Body of pancreas (tissue), 4 donors: ENCODE results near the gene PPM1H.

Experiments
- POLR2A ChIP-seq, 3 donors: fragments of 450-650 bp; IDR thresholded peaks; one replicate each; pipeline ENCODE4 v1.6.1; 2016; ENCODE audit warnings: antibody characterized with exemption in 3 of 3, mild to moderate bottlenecking in 2 of 3
- TF ChIP-seq, protein P1 (sequence below), 7 experiments: fragments of 450-650 bp in 4 of 7; fragments of 200-600 bp in 3 of 7; sonication (generic) in 3 of 7; IDR thresholded peaks; one replicate each; pipeline ENCODE4 v1.5.1; 2016 to 2019; ENCODE audit warnings: antibody characterized with exemption in 7 of 7

GRCh38 chr12:62776575-62776974 lies 158.4 kb downstream of the PPM1H start:
- TF ChIP-seq, protein P1, sequence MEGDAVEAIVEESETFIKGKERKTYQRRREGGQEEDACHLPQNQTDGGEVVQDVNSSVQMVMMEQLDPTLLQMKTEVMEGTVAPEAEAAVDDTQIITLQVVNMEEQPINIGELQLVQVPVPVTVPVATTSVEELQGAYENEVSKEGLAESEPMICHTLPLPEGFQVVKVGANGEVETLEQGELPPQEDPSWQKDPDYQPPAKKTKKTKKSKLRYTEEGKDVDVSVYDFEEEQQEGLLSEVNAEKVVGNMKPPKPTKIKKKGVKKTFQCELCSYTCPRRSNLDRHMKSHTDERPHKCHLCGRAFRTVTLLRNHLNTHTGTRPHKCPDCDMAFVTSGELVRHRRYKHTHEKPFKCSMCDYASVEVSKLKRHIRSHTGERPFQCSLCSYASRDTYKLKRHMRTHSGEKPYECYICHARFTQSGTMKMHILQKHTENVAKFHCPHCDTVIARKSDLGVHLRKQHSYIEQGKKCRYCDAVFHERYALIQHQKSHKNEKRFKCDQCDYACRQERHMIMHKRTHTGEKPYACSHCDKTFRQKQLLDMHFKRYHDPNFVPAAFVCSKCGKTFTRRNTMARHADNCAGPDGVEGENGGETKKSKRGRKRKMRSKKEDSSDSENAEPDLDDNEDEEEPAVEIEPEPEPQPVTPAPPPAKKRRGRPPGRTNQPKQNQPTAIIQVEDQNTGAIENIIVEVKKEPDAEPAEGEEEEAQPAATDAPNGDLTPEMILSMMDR (IDR thresholded peaks at IDR 0.05): no peak
- TF ChIP-seq POLR2A (IDR thresholded peaks at IDR 0.05): no peak
